Tibial nerve (tissue), 3 donors: ENCODE results near the gene KIF6.

Source experiments
- POLR2A ChIP-seq, 2 donors: fragments of 450-650 bp; IDR thresholded peaks; one replicate each; pipeline ENCODE4 v1.6.1; 2017; ENCODE audit warnings: antibody characterized with exemption in 2 of 2, mild to moderate bottlenecking in 2 of 2, moderate library complexity in 2 of 2
- TF ChIP-seq, protein P1 (sequence below), 5 experiments: fragments of 200-600 bp in 3 of 5; fragments of 450-650 bp in 2 of 5; sonication (generic) in 3 of 5; IDR thresholded peaks; one replicate each; pipeline ENCODE4 v1.5.1; 2016 to 2019; ENCODE audit warnings: antibody characterized with exemption in 5 of 5, mild to moderate bottlenecking in 3 of 5, moderate library complexity in 2 of 5

DNA sequence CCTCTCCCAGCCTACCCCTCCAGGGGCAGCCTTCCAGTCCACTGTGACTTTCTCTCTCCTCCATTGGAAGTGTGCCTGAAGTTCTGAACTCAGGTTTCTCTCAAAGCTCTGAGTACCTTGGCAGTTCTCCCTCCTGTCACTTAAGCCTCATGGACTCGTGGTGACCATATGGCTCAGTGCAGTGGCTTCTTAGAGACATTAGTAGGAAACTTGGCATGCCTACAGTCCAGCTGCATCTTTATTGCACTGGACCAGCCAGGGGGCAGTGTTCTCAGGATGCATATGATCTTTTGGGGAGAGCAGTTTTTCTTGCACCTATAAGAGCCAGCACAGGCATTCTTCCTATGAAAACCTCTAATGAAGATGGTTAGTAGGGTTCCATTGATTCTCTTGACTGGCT lies 355.2 kb downstream of the KIF6 start:
- TF ChIP-seq, protein P1, sequence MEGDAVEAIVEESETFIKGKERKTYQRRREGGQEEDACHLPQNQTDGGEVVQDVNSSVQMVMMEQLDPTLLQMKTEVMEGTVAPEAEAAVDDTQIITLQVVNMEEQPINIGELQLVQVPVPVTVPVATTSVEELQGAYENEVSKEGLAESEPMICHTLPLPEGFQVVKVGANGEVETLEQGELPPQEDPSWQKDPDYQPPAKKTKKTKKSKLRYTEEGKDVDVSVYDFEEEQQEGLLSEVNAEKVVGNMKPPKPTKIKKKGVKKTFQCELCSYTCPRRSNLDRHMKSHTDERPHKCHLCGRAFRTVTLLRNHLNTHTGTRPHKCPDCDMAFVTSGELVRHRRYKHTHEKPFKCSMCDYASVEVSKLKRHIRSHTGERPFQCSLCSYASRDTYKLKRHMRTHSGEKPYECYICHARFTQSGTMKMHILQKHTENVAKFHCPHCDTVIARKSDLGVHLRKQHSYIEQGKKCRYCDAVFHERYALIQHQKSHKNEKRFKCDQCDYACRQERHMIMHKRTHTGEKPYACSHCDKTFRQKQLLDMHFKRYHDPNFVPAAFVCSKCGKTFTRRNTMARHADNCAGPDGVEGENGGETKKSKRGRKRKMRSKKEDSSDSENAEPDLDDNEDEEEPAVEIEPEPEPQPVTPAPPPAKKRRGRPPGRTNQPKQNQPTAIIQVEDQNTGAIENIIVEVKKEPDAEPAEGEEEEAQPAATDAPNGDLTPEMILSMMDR (IDR thresholded peaks at IDR 0.05) = no peak
- no peak for TF ChIP-seq POLR2A (IDR thresholded peaks at IDR 0.05)
